OCI-LY7 (cell line): ENCODE measurements around the gene WDR4. TPM values are rescaled to one million over a fixed set of nuclear protein-coding genes. Genes with fewer than 3 reads are reported as not detected.

Source experiments
- BruUV-seq: library from RNA; stranded (reverse); fragments of 400-500 nt; replicated peaks from 2 replicates; lab custom pipeline; 2021; lab: Mats Ljungman, UMichigan
- CTCF ChIA-PET: fragments of 300-600 bp; sonication (Branson Sonifier 250); formaldehyde crosslinking; loops from one replicate; lab custom pipeline; 2022; ENCODE audit warnings: antibody characterized with exemption; ENCODE audit not compliant: unreplicated experiment; lab: Charles Lee
- POLR2A ChIA-PET: fragments of 300-600 bp; sonication (Branson Sonifier 250); formaldehyde crosslinking; loops from one replicate; lab custom pipeline; 2022; ENCODE audit warnings: antibody characterized with exemption; lab: Charles Lee
- DNase-seq: peaks from one replicate; pipeline ENCODE4 v3.0.0-alpha.2; 2015; ENCODE audit warnings: low spot score
- H2AFZ ChIP-seq: fragments of 200-600 bp; sonication (generic), shearing (Covaris generic); 2 replicates; pipeline ENCODE4 v1.6.1; 2014; ENCODE audit warnings: mild to moderate bottlenecking, antibody characterized with exemption, low read length, moderate library complexity
- H3K27ac ChIP-seq: fragments of 200-600 bp; sonication (generic); 2 replicates; pipeline ENCODE4 v1.5.1; 2014; ENCODE audit warnings: mixed run types, low read depth, mild to moderate bottlenecking, moderate library complexity, low read length, inconsistent platforms; ENCODE audit not compliant: poor library complexity, severe bottlenecking
- H3K36me3 ChIP-seq: fragments of 200-600 bp; sonication (generic); 2 replicates; pipeline ENCODE4 v1.6.1; 2014; ENCODE audit warnings: mild to moderate bottlenecking, antibody characterized with exemption, low read length, moderate library complexity, mixed read lengths; ENCODE audit not compliant: insufficient read depth
- H3K4me1 ChIP-seq: fragments of 200-600 bp; sonication (generic); 2 replicates; pipeline ENCODE4 v1.5.1; 2014; ENCODE audit warnings: mild to moderate bottlenecking, low read length; ENCODE audit not compliant: insufficient read depth, poor library complexity, severe bottlenecking
- H3K4me2 ChIP-seq: fragments of 200-600 bp; sonication (generic); 2 replicates; pipeline ENCODE4 v1.6.1; 2014; ENCODE audit warnings: mild to moderate bottlenecking, low read length
- H3K4me3 ChIP-seq: fragments of 200-600 bp; sonication (generic); 2 replicates; pipeline ENCODE4 v1.5.1; 2014; ENCODE audit warnings: mild to moderate bottlenecking, low read depth, low read length; ENCODE audit not compliant: poor library complexity, severe bottlenecking
- H3K79me2 ChIP-seq: fragments of 200-600 bp; sonication (generic); 2 replicates; pipeline ENCODE4 v1.6.1; 2016; ENCODE audit warnings: low read depth, mild to moderate bottlenecking, low read length, moderate library complexity, mixed read lengths; ENCODE audit not compliant: insufficient read depth
- H3K9me2 ChIP-seq: fragments of 200-600 bp; sonication (generic); 2 replicates; pipeline ENCODE4 v1.6.1; 2016; ENCODE audit warnings: mild to moderate bottlenecking, low read length, mixed read lengths; ENCODE audit not compliant: insufficient read depth
- H3K9me3 ChIP-seq: fragments of 200-600 bp; sonication (generic); 2 replicates; pipeline ENCODE4 v1.6.1; 2014; ENCODE audit warnings: mild to moderate bottlenecking, mixed run types, low read length, mixed read lengths
- H4K20me1 ChIP-seq: fragments of 200-600 bp; sonication (generic); 2 replicates; pipeline ENCODE4 v1.6.1; 2014; ENCODE audit warnings: mild to moderate bottlenecking, antibody characterized with exemption, low read length, moderate library complexity, mixed read lengths; ENCODE audit not compliant: insufficient read depth
- CTCF ChIP-seq: fragments of 200-600 bp; sonication (generic); conservative IDR thresholded peaks from 2 replicates; pipeline ENCODE4 v1.5.1; 2014; ENCODE audit warnings: mild to moderate bottlenecking, antibody characterized with exemption, low read length, moderate library complexity, mixed read lengths
- EZH2phosphoT487 ChIP-seq: fragments of 200-600 bp; sonication (generic); IDR thresholded peaks from 2 replicates; pipeline ENCODE4 v1.6.1; 2018; ENCODE audit warnings: low read depth, borderline replicate concordance, mild to moderate bottlenecking, mixed run types, antibody characterized with exemption, low read length, moderate library complexity, mixed read lengths
- intact Hi-C: fragments of 100-400 bp; cut with micrococcal nuclease; formaldehyde crosslinking; loops from one replicate; pipeline ENCODE4 v1.10.0; 2022; ENCODE audit not compliant: unreplicated experiment
- total RNA-seq, 2 experiments: library from RNA; depleted of rRNA in 1 of 2; stranded (reverse); fragments of >200 nt in 1 of 2; shearing (Covaris generic) in 1 of 2; gene quantifications; 2 replicates each; pipeline ENCODE4 v1.2.3, GENCODE V29; 2014 to 2022

WDR4 gene
- total RNA-seq, 2 experiments from 2014 or later, result 45.7 to 73.8 TPM

- TF ChIP-seq CTCF (no peak), EZH2phosphoT487 (no peak)
- H3K4me3 ChIP-seq, result no peak overlapping the region
- no peaks in the 10 kb centered on the region for H3K79me2 ChIP-seq
- H3K4me2 ChIP-seq, result no peak overlapping the region
- no peaks in the 10 kb centered on the region for H4K20me1 ChIP-seq
- intact Hi-C loops, result loop anchor here (5.0 to 10.0 kb wide), 2 partner anchors 115 to 238 kb away; no protein-coding TSS in a partner anchor
- BruUV-seq, result no TSS peak
- H3K27ac ChIP-seq, result no peak overlapping the region
- no peak overlapping the region for H2AFZ ChIP-seq
- ChIA-PET CTCF (no interaction called here), POLR2A (no interaction called here)
- DNase-seq, result no peak
- no peaks in the 10 kb centered on the region for H3K4me1 ChIP-seq
- no peaks in the 10 kb centered on the region for H3K36me3 ChIP-seq
- no peaks in the 10 kb centered on the region for H3K9me2 ChIP-seq
- no peaks in the 10 kb centered on the region for H3K9me3 ChIP-seq
These were observed 49.4 kb downstream of the WDR4 start for GRCh38 chr21:42829954-42830353.

GRCh38 chr21:42829417-42829816 lies 49.9 kb downstream of the WDR4 start:
- CTCF ChIA-PET, result no interaction called here
- Histone ChIP-seq H3K4me1 (no peaks in the 10 kb centered on the region), H3K9me2 (no peaks in the 10 kb centered on the region), H2AFZ (no peak overlapping the region), H3K79me2 (no peaks in the 10 kb centered on the region), H3K27ac (no peak overlapping the region), H3K4me3 (no peak overlapping the region), H3K9me3 (no peaks in the 10 kb centered on the region), H3K36me3 (no peaks in the 10 kb centered on the region), H3K4me2 (no peak overlapping the region), H4K20me1 (no peaks in the 10 kb centered on the region)
- TF ChIP-seq EZH2phosphoT487, result no peak
- no peak for TF ChIP-seq CTCF
- intact Hi-C loops, result loop anchor here (10.0 kb wide), 1 partner anchor 115 kb away; no protein-coding TSS in a partner anchor
- POLR2A ChIA-PET, result no interaction called here
- no TSS peak for BruUV-seq
- no peak for DNase-seq

GRCh38 chr21:42827588-42827987 lies 51.8 kb downstream of the WDR4 start:
- Histone ChIP-seq H3K9me3 (no peaks in the 10 kb centered on the region), H3K9me2 (no peaks in the 10 kb centered on the region), H3K79me2 (no peaks in the 10 kb centered on the region), H2AFZ (no peak overlapping the region), H3K36me3 (no peaks in the 10 kb centered on the region), H3K4me3 (no peak overlapping the region), H3K27ac (no peak overlapping the region), H3K4me1 (no peaks in the 10 kb centered on the region), H3K4me2 (no peak overlapping the region), H4K20me1 (no peaks in the 10 kb centered on the region)
- intact Hi-C loops, result loop anchor here (10.0 kb wide), 1 partner anchor 113 kb away; no protein-coding TSS in a partner anchor
- no peak for DNase-seq
- no TSS peak for BruUV-seq
- TF ChIP-seq EZH2phosphoT487 (no peak), CTCF (no peak)
- ChIA-PET CTCF (no interaction called here), POLR2A (no interaction called here)
